Activated naive CD4-positive, alpha-beta T cell treated with anti-CD3 and anti-CD28 coated beads, Interleukin-2, amount 50 U/mL, for 24 hours (primary cell): ENCODE measurements around the gene ZBED1.
"Not testable (repeated sequence)": the region's sequence is repeated elsewhere in the genome, so short reads cannot be mapped to it uniquely, and the experiment has no call there.

ENCODE experiments used
- H3K27ac Mint-ChIP-seq: one replicate; pipeline ENCODE4 v1.8.0; 2021; ENCODE audit warnings: mild to moderate bottlenecking, mixed read lengths
- H3K27me3 Mint-ChIP-seq: one replicate; pipeline ENCODE4 v1.8.0; 2021; ENCODE audit warnings: mixed read lengths
- H3K36me3 Mint-ChIP-seq: one replicate; pipeline ENCODE4 v1.8.0; 2021; ENCODE audit warnings: mixed read lengths
- H3K4me1 Mint-ChIP-seq: one replicate; pipeline ENCODE4 v1.8.0; 2021; ENCODE audit warnings: mixed read lengths
- H3K4me3 Mint-ChIP-seq: one replicate; pipeline ENCODE4 v1.8.0; 2021; ENCODE audit warnings: mild to moderate bottlenecking, mixed read lengths
- H3K9me3 Mint-ChIP-seq: one replicate; pipeline ENCODE4 v1.8.0; 2021; ENCODE audit warnings: mixed read lengths

ZBED1 gene

GRCh38 chrX:2500803-2501558 lies at the start of gene ZBED1, which contains the start of gene DHRSX:
Gene ZBED1 (minus strand): TSS chrX:2500976. CDS start chrX:2490719, 10,257 bp downstream.
Gene DHRSX (minus strand): TSS chrX:2500976. CDS start chrX:2500925, 51 bp downstream.
- Mint-ChIP-seq H3K27ac (peak within 1 kb of the TSS; percentile 90), H3K9me3 (no peaks in the 10 kb centered on the region), H3K4me3 (peak within 1 kb of the TSS; percentile 86), H3K36me3 (no peaks in the 10 kb centered on the region), H3K27me3 (no peaks in the 10 kb centered on the region), H3K4me1 (peaks cover 27% of the 10 kb centered on the region)

- no peaks in the 10 kb centered on the region for H3K4me1 Mint-ChIP-seq
- peaks cover 1% of the 10 kb centered on the region for H3K36me3 Mint-ChIP-seq
- peaks cover 5% of the 10 kb centered on the region for H3K27me3 Mint-ChIP-seq
- peaks cover 8% of the 10 kb centered on the region for H3K9me3 Mint-ChIP-seq
- no peak overlapping the region for H3K4me3 Mint-ChIP-seq
- H3K27ac Mint-ChIP-seq, result no peak overlapping the region
Measured at GRCh38 chrX:2549876-2550275, 49.1 kb upstream of the ZBED1 start.

GRCh38 chrX:2548711-2549423 lies 48.1 kb upstream of the ZBED1 start:
- H3K4me3 Mint-ChIP-seq, result no peak overlapping the region
- no peak overlapping the region for H3K27ac Mint-ChIP-seq
- peaks cover 4% of the 10 kb centered on the region for H3K27me3 Mint-ChIP-seq
- peaks cover 1% of the 10 kb centered on the region for H3K36me3 Mint-ChIP-seq
- H3K4me1 Mint-ChIP-seq, result no peaks in the 10 kb centered on the region
- peaks cover 8% of the 10 kb centered on the region for H3K9me3 Mint-ChIP-seq

GRCh38 chrX:2547736-2548135 lies 47.0 kb upstream of the ZBED1 start:
- peaks cover 4% of the 10 kb centered on the region for H3K27me3 Mint-ChIP-seq
- no peak overlapping the region for H3K27ac Mint-ChIP-seq
- H3K4me1 Mint-ChIP-seq, result no peaks in the 10 kb centered on the region
- peaks cover 1% of the 10 kb centered on the region for H3K36me3 Mint-ChIP-seq
- no peak overlapping the region for H3K4me3 Mint-ChIP-seq
- H3K9me3 Mint-ChIP-seq, result peaks cover 8% of the 10 kb centered on the region

- no peak overlapping the region for H3K4me3 Mint-ChIP-seq
- H3K27me3 Mint-ChIP-seq, result peaks cover 5% of the 10 kb centered on the region
- H3K4me1 Mint-ChIP-seq, result no peaks in the 10 kb centered on the region
- H3K9me3 Mint-ChIP-seq, result peaks cover 8% of the 10 kb centered on the region
- H3K36me3 Mint-ChIP-seq, result peaks cover 1% of the 10 kb centered on the region
- no peak overlapping the region for H3K27ac Mint-ChIP-seq
Measured at GRCh38 chrX:2546496-2546895, 45.7 kb upstream of the ZBED1 start.

- H3K4me1 Mint-ChIP-seq, result no peaks in the 10 kb centered on the region
- H3K27me3 Mint-ChIP-seq, result peaks cover 5% of the 10 kb centered on the region
- H3K27ac Mint-ChIP-seq, result no peak overlapping the region
- H3K9me3 Mint-ChIP-seq, result peaks cover 8% of the 10 kb centered on the region
- peaks cover 1% of the 10 kb centered on the region for H3K36me3 Mint-ChIP-seq
- H3K4me3 Mint-ChIP-seq, result no peak overlapping the region
Measured at GRCh38 chrX:2545144-2545543, 44.4 kb upstream of the ZBED1 start.

- peaks cover 5% of the 10 kb centered on the region for H3K27me3 Mint-ChIP-seq
- peaks cover 8% of the 10 kb centered on the region for H3K9me3 Mint-ChIP-seq
- no peaks in the 10 kb centered on the region for H3K4me1 Mint-ChIP-seq
- peaks cover 1% of the 10 kb centered on the region for H3K36me3 Mint-ChIP-seq
- no peak overlapping the region for H3K4me3 Mint-ChIP-seq
- no peak overlapping the region for H3K27ac Mint-ChIP-seq
Measured at GRCh38 chrX:2542826-2543521, 42.2 kb upstream of the ZBED1 start.

- Mint-ChIP-seq H3K4me3 (no peak overlapping the region), H3K9me3 (peaks cover 8% of the 10 kb centered on the region), H3K27ac (no peak overlapping the region), H3K36me3 (peaks cover 1% of the 10 kb centered on the region), H3K4me1 (no peaks in the 10 kb centered on the region), H3K27me3 (peaks cover 5% of the 10 kb centered on the region)
Measured at GRCh38 chrX:2541603-2542002, 40.8 kb upstream of the ZBED1 start.

- Mint-ChIP-seq H3K9me3 (peaks cover under 1% of the 10 kb centered on the region), H3K4me3 (no peak overlapping the region), H3K27ac (no peak overlapping the region), H3K36me3 (no peaks in the 10 kb centered on the region), H3K27me3 (peaks cover 5% of the 10 kb centered on the region), H3K4me1 (no peaks in the 10 kb centered on the region)
Measured at GRCh38 chrX:2540426-2540947, 39.7 kb upstream of the ZBED1 start.

- no peaks in the 10 kb centered on the region for H3K9me3 Mint-ChIP-seq
- no peak overlapping the region for H3K4me3 Mint-ChIP-seq
- no peak overlapping the region for H3K27ac Mint-ChIP-seq
- H3K27me3 Mint-ChIP-seq, result peaks cover 5% of the 10 kb centered on the region
- H3K36me3 Mint-ChIP-seq, result no peaks in the 10 kb centered on the region
- H3K4me1 Mint-ChIP-seq, result no peaks in the 10 kb centered on the region
Measured at GRCh38 chrX:2539586-2539985, 38.8 kb upstream of the ZBED1 start.

- Mint-ChIP-seq H3K4me3 (no peak overlapping the region), H3K27ac (no peak overlapping the region), H3K36me3 (no peaks in the 10 kb centered on the region), H3K9me3 (no peaks in the 10 kb centered on the region), H3K4me1 (no peaks in the 10 kb centered on the region), H3K27me3 (peaks cover 3% of the 10 kb centered on the region)
Measured at GRCh38 chrX:2538031-2538757, 37.4 kb upstream of the ZBED1 start.

- Mint-ChIP-seq H3K4me3 (no peak overlapping the region), H3K36me3 (no peaks in the 10 kb centered on the region), H3K27ac (no peak overlapping the region), H3K9me3 (no peaks in the 10 kb centered on the region), H3K27me3 (no peaks in the 10 kb centered on the region), H3K4me1 (no peaks in the 10 kb centered on the region)
Measured at GRCh38 chrX:2536974-2537373, 36.2 kb upstream of the ZBED1 start.

GRCh38 chrX:2536141-2536540 lies 35.4 kb upstream of the ZBED1 start:
- no peaks in the 10 kb centered on the region for H3K27me3 Mint-ChIP-seq
- no peak overlapping the region for H3K27ac Mint-ChIP-seq
- H3K9me3 Mint-ChIP-seq, result no peaks in the 10 kb centered on the region
- H3K36me3 Mint-ChIP-seq, result no peaks in the 10 kb centered on the region
- no peaks in the 10 kb centered on the region for H3K4me1 Mint-ChIP-seq
- no peak overlapping the region for H3K4me3 Mint-ChIP-seq

GRCh38 chrX:2534261-2535021 lies 33.7 kb upstream of the ZBED1 start:
- not testable (repeated sequence) for H3K27me3 Mint-ChIP-seq, H3K36me3 Mint-ChIP-seq, H3K9me3 Mint-ChIP-seq, H3K4me1 Mint-ChIP-seq, H3K27ac Mint-ChIP-seq, H3K4me3 Mint-ChIP-seq
